GM19438 (cell line): Measurements from ENCODE around the gene PHLPP1.

Source experiments
- ATAC-seq: cut with Tn5 transposase; IDR thresholded peaks from one replicate; pipeline ENCODE4 v1.9.1; 2021; ENCODE audit warnings: low read depth; ENCODE audit not compliant: unreplicated experiment

The PHLPP1 gene

DNA sequence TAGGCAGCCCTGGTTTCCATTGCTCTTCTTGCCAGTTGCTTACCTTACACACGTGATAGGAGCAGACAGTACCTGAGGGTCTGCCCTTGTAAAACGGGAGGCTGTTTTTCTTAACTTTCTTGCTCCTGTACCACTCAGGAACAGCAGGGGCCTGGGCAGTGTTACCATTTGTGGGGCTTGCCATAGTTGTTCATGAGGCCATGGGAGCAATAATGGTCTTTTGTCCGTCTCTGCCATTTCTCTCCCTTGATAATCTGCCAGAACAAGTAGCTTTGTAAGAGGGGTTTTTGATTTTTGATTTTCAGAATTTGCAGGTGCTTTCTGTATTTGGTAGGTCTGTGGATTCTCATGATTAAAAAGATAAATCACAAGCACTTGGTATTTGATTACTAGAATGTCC is 259.0 kb downstream of the PHLPP1 start:
- no peak for ATAC-seq

DNA sequence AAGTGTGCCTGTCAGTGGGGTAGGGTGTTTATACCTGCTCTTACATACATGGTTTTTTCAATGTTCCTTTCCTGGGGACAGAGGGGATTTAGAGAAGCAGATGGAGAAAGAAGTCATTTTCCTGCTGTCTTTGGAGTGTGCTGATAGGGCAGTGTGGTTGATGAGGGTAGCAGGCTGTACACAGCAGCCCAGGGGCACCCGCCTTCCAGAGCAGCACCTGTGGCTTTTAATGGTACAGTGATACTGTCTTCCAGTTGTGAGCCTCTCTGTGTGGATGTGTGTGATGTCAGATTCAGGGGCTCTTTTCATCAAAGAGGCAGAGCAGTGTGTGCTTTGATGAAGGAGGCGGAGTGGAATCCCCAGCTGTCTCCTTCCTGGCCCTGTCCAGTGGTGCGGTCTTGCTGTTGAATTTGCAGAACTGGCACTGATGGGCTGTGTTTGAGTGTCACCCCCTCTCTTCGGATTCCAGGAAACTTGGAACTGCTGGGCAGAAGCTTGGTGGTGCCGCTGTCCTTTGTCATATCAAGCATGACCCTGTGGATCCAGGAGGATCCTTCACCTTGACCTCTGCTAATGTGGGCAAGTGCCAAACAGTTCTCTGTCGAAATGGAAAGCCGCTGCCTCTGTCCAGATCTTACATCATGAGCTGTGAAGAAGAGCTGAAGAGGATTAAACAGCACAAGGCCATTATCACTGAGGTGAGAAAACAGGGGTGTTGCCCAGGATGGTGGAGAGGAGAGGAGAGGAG is 259.8 kb downstream of the PHLPP1 start:
- ATAC-seq: no peak

DNA sequence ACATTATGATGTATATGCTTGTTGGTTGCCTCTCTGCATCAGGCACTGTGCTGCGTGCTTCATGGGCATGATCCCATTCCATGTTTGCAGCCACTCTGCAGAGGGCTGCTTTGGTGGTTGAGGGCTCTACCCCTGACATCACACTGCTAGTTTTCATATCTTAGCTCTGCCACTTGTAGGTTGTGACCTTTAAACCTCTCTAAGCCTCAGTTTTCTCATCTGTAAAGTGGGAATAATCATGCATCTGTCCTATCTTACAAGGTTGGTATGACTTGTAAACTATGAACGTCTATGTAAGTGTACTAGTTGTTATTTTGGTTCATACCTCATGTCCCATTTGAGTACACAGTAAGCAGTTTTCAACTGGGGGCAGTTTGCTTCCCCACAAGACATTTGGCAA is 260.4 kb downstream of the PHLPP1 start:
- no peak for ATAC-seq

DNA sequence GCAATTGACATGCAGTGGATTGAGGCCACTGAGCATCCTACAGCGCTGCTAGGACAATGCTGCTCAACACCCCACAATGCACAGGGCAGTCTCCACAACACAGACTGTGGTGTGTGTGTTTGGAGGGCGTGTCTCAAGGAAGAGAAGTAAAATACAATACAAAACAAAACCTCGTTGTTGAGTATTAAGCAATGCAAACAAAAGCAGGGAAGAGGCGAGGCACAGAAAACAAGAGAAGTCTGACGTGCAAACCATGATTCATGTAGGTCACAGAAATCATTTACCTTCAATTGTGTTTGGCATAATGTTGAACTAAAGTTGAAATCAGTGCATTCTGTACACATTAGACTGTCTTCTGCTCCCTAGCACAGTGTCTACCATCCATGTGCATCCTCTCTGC is 260.9 kb downstream of the PHLPP1 start:
- no peak for ATAC-seq

DNA sequence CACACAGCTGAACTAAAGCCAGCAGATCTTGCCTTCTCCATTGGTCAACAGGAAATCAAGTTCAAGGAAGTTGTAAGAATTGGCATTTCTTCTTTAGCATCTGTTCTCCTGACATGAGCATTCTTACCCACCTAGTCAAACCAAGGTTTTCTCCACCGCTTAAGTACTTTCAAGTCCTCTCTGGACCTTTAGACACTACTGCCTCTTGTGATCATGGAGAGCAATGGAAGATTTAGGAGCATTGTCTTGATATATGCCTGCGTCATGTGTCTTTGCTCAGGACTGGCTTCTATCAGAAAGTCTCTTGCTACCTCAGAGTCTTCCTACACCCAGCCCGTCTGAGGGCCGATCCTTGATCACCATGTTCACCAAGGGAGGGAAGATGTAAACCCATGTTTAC is 262.2 kb downstream of the PHLPP1 start:
- no peak for ATAC-seq

DNA sequence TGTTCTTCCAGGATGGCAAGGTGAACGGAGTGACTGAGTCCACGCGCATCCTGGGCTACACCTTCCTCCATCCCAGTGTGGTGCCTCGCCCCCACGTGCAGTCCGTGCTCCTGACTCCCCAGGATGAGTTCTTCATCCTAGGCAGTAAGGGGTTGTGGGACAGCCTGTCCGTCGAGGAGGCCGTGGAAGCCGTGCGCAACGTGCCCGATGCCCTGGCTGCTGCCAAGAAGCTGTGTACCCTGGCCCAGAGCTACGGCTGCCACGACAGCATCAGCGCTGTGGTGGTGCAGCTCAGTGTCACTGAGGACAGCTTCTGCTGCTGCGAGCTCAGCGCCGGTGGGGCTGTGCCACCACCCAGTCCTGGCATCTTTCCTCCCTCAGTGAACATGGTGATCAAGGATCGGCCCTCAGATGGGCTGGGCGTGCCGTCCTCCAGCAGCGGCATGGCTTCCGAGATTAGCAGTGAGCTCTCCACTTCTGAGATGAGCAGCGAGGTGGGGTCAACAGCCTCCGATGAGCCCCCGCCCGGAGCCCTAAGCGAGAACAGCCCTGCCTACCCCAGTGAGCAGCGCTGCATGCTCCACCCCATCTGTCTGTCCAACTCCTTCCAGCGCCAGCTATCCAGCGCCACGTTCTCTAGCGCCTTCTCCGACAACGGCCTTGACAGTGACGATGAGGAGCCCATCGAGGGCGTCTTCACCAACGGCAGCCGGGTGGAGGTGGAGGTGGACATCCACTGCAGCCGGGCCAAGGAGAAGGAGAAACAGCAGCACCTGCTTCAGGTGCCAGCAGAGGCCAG is 263.1 kb downstream of the PHLPP1 start:
- no peak for ATAC-seq

DNA sequence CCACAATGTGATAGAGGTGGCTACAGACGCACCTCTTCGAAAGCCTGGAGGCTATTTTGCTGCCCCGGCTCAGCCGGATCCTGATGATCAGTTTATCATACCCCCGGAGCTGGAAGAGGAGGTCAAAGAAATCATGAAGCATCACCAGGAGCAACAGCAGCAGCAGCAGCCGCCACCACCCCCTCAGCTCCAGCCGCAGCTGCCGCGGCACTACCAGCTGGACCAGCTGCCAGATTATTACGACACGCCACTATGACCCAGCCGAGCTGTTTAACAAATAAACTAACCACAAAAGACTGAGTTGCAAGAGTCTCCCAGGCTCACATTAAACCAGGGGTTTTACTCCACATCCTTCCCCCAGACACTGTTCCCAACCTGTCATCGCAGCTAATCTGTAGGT is 263.8 kb downstream of the PHLPP1 start:
- no peak for ATAC-seq

DNA sequence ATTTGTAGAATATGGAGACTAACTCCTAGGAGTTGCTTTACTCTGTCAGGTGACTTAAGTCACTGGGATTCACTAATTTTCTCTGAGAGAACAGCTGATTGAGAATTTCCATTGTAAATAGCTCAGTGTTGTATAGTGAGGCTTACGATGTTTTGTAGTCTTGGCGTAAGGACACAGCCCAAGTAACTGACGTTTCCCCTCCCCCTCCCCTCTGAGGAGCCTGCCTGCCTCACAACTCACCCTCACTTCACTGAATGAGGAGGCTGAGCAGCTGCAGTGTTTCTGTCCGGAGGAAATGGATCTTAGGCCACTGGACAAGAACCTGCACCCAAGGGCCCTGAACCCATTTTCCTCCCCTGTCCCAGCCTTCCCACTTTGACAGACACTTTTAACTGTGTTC is 264.6 kb downstream of the PHLPP1 start:
- no peak for ATAC-seq

DNA sequence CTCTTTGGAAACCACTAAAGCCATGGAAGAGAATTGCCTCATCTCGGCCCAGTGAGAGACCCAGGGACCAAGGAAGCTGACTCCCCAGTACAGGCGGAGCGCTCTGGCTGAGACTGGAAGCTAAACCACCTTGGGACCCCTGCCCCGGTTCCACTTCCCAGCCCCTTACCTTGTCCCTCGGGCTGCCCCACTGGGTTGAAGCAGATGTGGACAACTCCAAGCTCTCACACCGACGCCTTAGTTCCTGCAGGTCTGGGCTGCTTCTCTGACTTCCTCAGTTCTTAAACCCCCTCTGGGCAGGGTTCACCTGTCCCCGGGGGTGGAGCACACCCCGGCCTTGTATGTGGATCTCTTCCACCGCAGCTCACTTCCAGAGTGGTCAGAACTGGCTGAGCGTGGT is 266.2 kb downstream of the PHLPP1 start:
- no peak for ATAC-seq

DNA sequence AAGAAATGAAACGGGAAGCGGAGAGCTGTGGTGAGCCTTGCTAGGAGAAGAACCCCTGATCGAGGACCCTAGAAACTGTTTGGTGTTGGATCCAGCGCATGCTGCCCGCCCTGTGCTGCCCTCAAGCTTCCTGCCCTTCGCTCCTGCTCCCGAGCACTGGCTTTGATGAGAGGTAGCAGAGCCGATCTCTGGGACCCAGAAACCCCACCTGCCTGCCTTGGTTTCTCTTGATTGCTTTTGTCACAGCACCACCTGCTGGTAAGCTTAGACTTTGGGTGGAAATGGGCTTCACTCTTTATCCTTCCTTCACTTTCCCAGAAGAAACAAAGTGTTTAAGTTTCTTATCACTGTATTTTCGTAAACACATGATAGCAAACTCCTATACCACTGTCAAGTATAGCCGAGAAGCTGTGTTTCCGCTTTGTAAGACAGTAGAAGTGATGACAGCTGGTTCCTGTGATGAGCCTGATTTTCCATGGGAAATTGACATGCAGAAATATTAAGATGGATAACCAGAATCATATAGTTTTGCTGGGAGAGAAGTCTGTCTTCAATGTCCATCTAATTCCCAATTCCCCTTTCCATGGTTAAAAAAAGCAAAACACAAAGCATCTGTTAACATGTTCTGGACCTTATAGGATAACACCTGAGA is 267.4 kb downstream of the PHLPP1 start:
- no peak for ATAC-seq

DNA sequence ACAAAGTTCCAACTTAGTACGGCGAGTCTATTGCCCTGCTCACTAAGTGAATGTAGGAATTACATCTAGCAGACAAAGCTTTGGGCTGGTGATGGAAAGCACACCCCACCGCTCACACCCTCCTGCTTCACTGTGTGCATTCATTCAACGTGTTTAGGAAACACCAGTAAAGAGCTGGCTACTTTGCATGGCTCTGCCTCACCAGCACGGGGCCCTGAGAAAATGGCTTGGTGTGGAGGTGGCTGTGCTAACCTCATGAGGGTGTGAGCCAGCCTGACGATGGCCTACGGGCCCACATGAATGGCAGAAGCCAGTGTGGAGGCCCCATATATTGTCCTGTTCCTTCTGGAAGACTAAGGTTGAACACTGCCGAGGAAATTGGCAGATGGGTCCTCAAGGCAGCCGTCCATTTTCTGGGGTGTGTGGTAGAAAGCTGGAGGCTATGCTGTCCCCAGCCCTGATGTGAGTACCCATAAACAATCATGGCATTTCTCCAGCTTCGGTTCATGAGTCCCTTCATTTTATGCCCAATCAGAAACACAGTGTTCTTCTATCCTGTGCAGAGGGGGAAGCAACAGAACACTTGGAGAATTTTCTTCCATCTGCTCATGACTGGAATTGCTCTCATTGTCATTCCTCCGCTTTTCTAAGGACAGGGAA is 269.4 kb downstream of the PHLPP1 start:
- no peak for ATAC-seq

DNA sequence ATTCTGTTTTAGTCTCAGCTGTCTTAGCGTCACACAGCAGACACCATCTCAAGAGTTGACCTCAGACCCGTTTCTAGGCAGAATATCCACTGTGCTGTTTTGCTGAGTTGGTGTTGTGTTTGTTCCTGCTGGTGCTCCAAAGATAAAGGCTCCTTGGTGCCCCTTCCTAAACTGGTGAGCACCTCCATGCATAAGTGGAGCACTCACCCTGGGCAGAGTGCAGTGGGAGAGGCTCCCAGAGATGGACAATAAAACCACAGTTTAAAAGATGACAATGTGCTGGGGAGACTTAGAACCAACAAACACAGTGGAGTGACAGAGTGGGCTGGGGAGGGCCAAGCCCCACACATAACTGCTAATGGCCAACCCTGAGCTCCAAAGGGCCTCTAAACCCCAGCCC is 271.1 kb downstream of the PHLPP1 start:
- no peak for ATAC-seq

DNA sequence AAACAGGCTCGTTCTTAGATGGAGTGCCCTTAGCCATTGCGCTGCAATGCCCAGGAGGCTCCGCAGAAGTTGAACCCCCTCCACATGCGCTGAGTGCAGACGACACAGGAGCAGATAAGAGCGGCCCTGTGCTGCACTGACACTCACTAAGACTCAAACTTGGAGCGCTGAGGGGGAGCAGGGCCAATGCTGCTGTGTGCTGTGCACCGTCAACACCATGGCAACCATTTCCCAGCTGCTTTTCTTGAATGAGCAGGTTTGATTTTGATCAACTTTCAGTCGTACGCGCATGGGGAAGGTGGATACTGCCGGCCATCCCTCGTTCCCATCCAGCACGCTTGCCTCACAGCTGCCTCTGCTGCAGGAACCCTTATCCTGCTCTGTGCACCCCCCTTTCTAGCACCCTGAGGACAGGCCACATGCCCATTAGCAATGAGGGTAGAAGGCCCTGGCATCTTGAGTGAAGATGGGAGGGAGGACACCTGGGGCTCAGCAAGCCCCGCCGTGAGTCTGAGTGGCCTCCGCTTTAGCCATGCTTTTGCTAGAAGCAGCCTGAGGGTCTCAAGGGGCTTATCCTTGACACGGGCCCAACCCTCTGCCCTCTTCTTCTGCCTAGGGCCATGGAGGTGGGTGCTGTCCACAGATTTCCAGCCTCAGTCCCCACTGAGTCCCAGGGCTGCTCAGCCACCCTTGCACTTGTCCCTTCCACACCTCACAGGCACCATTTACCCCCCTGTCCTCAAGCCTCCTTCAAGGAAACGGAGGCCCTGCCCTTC is 271.9 kb downstream of the PHLPP1 start:
- no peak for ATAC-seq

DNA sequence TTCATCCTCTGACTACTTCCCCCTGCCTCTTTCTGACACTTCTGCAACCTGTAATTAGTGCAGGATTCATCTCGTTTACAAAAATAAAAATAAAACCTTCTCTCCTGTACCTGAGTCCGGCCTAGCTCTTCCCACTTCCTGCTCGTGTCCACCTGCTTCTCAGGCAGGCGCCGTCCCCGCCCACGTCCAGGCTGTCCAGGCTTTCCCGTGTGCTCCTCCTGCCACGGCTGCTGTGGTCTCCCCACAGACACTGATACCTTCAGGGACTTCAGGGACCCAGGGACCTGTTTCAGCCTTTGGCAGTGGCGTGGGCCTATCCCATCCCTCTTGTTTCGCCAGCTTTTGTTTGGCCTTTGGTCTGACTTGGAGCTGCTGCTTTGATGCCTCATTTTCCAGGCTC is 272.5 kb downstream of the PHLPP1 start:
- no peak for ATAC-seq

DNA sequence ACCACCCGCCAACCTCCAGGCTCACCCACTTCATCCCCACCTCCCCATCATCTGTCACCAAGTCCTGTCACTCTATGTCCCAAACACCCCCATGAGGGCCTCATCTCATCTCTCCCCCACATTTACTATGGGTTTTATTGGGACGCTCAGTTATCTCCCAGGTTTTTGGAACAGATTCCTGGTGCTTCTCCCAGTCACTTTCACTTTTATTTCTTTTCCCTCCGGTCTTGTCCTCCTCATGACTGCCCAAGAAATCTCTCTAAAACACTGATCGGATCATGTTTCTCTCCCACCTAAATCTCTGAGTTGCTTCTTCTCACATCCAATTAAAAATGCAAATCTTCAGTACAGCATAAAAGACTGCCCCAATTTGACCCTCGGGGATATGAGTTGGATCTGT is 273.1 kb downstream of the PHLPP1 start:
- ATAC-seq: no peak

DNA sequence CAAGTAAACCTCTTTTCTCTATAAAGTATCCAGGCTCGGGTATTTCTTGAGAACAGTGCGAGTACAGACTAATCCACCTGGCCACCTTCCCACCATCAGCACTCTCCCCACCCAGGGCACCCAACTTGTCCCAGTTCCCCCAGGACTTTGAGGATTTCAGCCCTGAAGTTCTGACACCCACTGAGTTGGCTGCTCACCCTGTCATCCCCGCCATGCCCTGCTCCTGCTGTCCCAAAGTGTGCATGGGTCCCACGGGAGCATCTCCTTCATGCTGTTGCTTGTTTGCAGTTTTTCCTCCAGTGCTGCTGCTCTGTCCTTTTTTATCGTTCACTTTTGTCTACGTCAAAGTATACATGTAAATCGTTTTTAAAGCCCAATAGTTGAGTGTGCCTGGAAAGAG is 273.9 kb downstream of the PHLPP1 start:
- ATAC-seq: no peak

DNA sequence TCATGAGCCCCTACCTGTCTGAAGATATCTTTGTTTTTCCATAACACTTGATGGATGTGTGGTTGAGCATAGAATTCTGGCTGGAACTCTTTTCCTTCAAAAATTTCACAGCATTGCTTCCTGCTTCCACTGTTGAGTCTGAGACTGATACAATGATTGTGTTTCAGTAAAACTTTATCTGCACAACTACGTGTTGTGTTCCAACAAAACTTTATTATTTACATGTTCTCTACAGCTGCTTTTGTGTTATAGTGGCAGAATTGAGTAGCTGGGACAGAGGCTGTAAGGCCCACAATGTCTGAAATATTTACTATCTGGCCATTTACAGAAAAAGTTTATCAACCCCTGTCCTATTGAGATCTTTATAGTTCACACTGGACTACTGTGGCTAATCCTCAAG is 275.3 kb downstream of the PHLPP1 start:
- no peak for ATAC-seq

DNA sequence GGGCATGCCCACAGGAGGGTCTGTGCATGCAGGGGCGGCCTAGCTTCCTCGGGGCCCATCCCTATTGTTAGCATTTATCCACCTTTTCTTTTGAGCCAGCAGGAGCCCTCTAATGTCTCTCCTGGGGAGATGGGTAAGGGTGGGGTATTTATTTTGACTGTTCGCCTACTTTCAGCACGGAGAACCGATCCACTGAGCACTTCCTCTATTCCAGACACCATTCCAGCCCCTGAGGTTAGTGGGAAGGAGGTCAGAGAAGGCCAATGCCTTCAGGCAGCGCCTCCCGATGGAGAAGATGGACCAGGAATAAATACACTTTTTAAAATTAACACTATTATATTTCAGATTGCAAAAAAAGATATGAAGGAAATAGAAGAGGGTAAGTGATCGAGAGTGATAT is 276.0 kb downstream of the PHLPP1 start:
- no peak for ATAC-seq

DNA sequence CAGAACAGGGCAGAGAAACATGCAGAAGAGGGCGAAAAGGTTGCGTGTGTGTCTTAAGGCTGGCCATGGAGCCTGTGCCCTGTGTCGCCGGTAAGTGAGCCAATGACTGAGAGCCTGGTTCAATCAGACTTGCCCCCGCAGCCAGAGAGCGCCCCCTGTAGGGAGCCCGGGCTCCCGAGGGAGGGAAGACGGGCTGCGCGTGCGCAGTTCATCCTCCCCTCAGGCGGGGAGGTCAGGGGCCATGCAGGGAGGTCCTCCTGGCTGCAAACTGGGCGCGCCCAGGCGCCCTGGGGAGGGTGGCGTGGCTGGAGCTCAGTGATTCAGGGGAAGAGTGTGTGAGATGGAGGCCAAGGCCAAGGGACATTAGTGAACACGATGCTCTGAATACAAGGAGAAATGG is 276.6 kb downstream of the PHLPP1 start:
- no peak for ATAC-seq

DNA sequence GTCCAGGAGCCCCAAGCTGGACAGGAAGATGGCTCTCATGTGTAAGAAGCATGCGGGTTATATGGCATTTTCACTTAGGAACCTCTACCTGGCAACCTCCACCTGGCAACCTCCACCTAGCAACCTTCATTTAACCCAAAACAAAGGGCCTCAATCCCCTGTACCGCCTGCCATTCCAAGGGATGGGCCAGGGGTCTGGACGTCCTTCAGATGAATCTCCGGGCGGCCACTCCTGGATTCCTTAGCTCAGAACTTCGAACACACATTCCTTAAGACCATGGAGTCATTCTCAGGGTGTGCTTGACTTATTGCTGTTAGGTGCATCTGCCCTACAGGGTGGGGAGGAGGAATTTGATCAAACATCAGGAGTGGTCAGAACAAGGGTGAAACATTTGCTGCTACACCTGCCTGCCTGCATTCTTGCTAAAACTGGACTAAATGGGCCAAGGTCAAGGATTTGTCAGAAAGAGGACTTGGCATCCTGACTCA is 277.6 kb downstream of the PHLPP1 start:
- no peak for ATAC-seq
